ENCODE results near the gene APOF. TPM values are rescaled to one million over a fixed set of nuclear protein-coding genes. Genes with fewer than 3 reads are reported as not detected.
A peak's percentile ranks its signal among the peaks of the same experiment; 100 is the strongest.

The APOF gene
- total and polyA plus RNA-seq, 9 of the 15 experiments (the other 6 are each of a cell fraction or from before 2014, with no cell fraction given), result 0.09 to 0.15 (median 0.12) TPM; not detected in 5

GRCh38 chr12:56336361-56337167 lies 26.1 kb downstream of the APOF start (continued):
- TF ChIP-seq PBX2 (CRISPR knock-in tag; IDR thresholded peaks at IDR 0.05; ENCODE audit: low read depth) (no peak), PBX2 (tag; conservative IDR thresholded peaks at IDR 0.05; ENCODE audit: low read depth) (no peak), GABPB1 (CRISPR knock-in tag; IDR thresholded peaks at IDR 0.05) (peak; percentile 71), RBM39 (optimal IDR thresholded peaks at IDR 0.05; ENCODE audit: low read depth, low read length) (no peak), KAT2B (IDR thresholded peaks at IDR 0.05; ENCODE audit: low read depth, low read length) (no peak), GTF2E2 (tag; IDR thresholded peaks at IDR 0.05) (peak; percentile 64; the same call in 1 of the 2 replicates), ZNF518B (CRISPR knock-in tag; IDR thresholded peaks at IDR 0.05) (no peak), ZNF696 (CRISPR knock-in tag; conservative IDR thresholded peaks at IDR 0.05) (no peak), CUX1 (CRISPR knock-in tag; IDR thresholded peaks at IDR 0.05) (peak; percentile 29), TFAM (CRISPR knock-in tag; conservative IDR thresholded peaks at IDR 0.05) (no peak), ZFP30 (CRISPR knock-in tag; IDR thresholded peaks at IDR 0.05; ENCODE audit: borderline replicate concordance) (no peak), MLLT1 (IDR thresholded peaks at IDR 0.05) (peak; percentile 64 to 76; a peak in 3 of 4 replicates), SP1 (CRISPR knock-in tag; IDR thresholded peaks at IDR 0.05) (peak; percentile 42; the same call in 1 of the 2 replicates)

Measured in K562 (cell line).